Caco-2 (cell line): ENCODE results near the gene TANC2. TPM values are rescaled to one million over a fixed set of nuclear protein-coding genes. Genes with fewer than 3 reads are reported as not detected.

Source experiments
- BruUV-seq: library from RNA; stranded (reverse); fragments of 400-500 nt; replicated peaks from 2 replicates; lab custom pipeline; 2021; lab: Mats Ljungman, UMichigan
- CTCF ChIA-PET: fragments of 300-600 bp; sonication (Branson Sonifier 250); formaldehyde crosslinking; loops from one replicate; lab custom pipeline; 2022; ENCODE audit warnings: antibody characterized with exemption; lab: Charles Lee
- POLR2A ChIA-PET: fragments of 300-600 bp; sonication (Branson Sonifier 250); formaldehyde crosslinking; loops from one replicate; lab custom pipeline; 2022; ENCODE audit warnings: antibody characterized with exemption; lab: Charles Lee
- DNase-seq, 2 experiments: peaks; one replicate each; pipeline versions ENCODE4 v3.0.0 to v3.0.0-alpha.2; 2020 to 2022
- H3K27me3 ChIP-seq: replicated peaks from 2 replicates; pipeline ENCODE4 v1.6.0; 2011; ENCODE audit warnings: low read length; ENCODE audit not compliant: control insufficient read depth, insufficient read depth
- H3K36me3 ChIP-seq: 2 replicates; pipeline ENCODE4 v1.5.1; 2011; ENCODE audit warnings: low read length; ENCODE audit not compliant: control insufficient read depth, insufficient read depth
- H3K4me1 ChIP-seq: fragments of 250-450 bp; sonication (Bioruptor Pico); 2 replicates; pipeline ENCODE4 v1.5.1; 2020; ENCODE audit warnings: mild to moderate bottlenecking
- H3K4me3 ChIP-seq: 2 replicates; pipeline ENCODE4 v1.5.1; 2011; ENCODE audit warnings: low read depth, mild to moderate bottlenecking, control low read depth, low read length
- H3K9me3 ChIP-seq: fragments of 250-450 bp; sonication (Bioruptor Pico); 2 replicates; pipeline ENCODE4 v1.5.1; 2020; ENCODE audit warnings: mild to moderate bottlenecking, moderate library complexity
- H3K27ac Mint-ChIP-seq: one replicate; pipeline ENCODE4 v1.8.0; 2022; ENCODE audit warnings: mixed read lengths; ENCODE audit not compliant: unreplicated experiment
- H3K27me3 Mint-ChIP-seq: one replicate; pipeline ENCODE4 v1.8.0; 2022; ENCODE audit warnings: mixed read lengths; ENCODE audit not compliant: insufficient read depth, unreplicated experiment
- H3K36me3 Mint-ChIP-seq: one replicate; pipeline ENCODE4 v1.8.0; 2022; ENCODE audit warnings: mild to moderate bottlenecking, mixed read lengths; ENCODE audit not compliant: insufficient read depth, unreplicated experiment
- H3K4me1 Mint-ChIP-seq: one replicate; pipeline ENCODE4 v1.8.0; 2022; ENCODE audit warnings: low read depth, mixed read lengths; ENCODE audit not compliant: unreplicated experiment
- H3K4me3 Mint-ChIP-seq: one replicate; pipeline ENCODE4 v1.8.0; 2022; ENCODE audit warnings: mild to moderate bottlenecking, moderate library complexity, mixed read lengths; ENCODE audit not compliant: unreplicated experiment
- H3K9me3 Mint-ChIP-seq: one replicate; pipeline ENCODE4 v1.8.0; 2022; ENCODE audit warnings: mixed read lengths; ENCODE audit not compliant: unreplicated experiment
- CTCF ChIP-seq, 2 experiments: fragments of 200-600 bp in 1 of 2; IDR thresholded peaks; 1 replicate in 1 of 2; 2 replicates in 1 of 2; pipeline versions ENCODE4 v1.5.1 to v1.8.0; 2011 to 2022; ENCODE audit warnings: antibody characterized with exemption in 1 of 2, control low read depth in 1 of 2, inconsistent platforms in 1 of 2, low read depth in 1 of 2, low read length in 1 of 2, mild to moderate bottlenecking in 1 of 2, moderate library complexity in 1 of 2; ENCODE audit not compliant: insufficient read depth in 1 of 2, severe bottlenecking in 1 of 2, unreplicated experiment in 1 of 2
- intact Hi-C: fragments of 100-400 bp; cut with micrococcal nuclease; formaldehyde crosslinking; loops from one replicate; pipeline ENCODE4 v1.10.0; 2022; ENCODE audit not compliant: unreplicated experiment
- total RNA-seq: library from RNA; stranded (reverse); gene quantifications from 2 replicates; pipeline ENCODE4 v1.2.3, GENCODE V29; 2022

The TANC2 gene
- total RNA-seq, 1 experiment from 2014 or later = 1.9 TPM

- H3K27me3 Mint-ChIP-seq = peaks cover 23% of the 10 kb centered on the region
- no peaks in the 10 kb centered on the region for H3K4me1 Mint-ChIP-seq
- Histone ChIP-seq H3K27me3 (no peaks in the 10 kb centered on the region; the same call in 1 of the 2 replicates), H3K9me3 (no peaks in the 10 kb centered on the region), H3K4me3 (no peak overlapping the region), H3K4me1 (no peaks in the 10 kb centered on the region), H3K36me3 (no peaks in the 10 kb centered on the region)
- no peak overlapping the region for H3K27ac Mint-ChIP-seq
- no peak for DNase-seq
- intact Hi-C loops = no loop called here
- H3K36me3 Mint-ChIP-seq = no peaks in the 10 kb centered on the region
- POLR2A ChIA-PET = no interaction called here
- CTCF ChIA-PET = no interaction called here
- no peak for TF ChIP-seq CTCF (IDR thresholded peaks at IDR 0.05; ENCODE audit: insufficient read depth in 1 of 2, low read depth in 1 of 2, low read length in 1 of 2, severe bottlenecking in 1 of 2, unreplicated experiment in 1 of 2)
- BruUV-seq = no TSS peak
- H3K4me3 Mint-ChIP-seq = no peak overlapping the region
- no peaks in the 10 kb centered on the region for H3K9me3 Mint-ChIP-seq
Measured at GRCh38 chr17:62931101-62931500, 34.9 kb upstream of the TANC2 start.

- BruUV-seq = no TSS peak
- Histone ChIP-seq H3K4me1 (no peaks in the 10 kb centered on the region), H3K27me3 (no peaks in the 10 kb centered on the region), H3K36me3 (no peaks in the 10 kb centered on the region), H3K4me3 (no peak overlapping the region), H3K9me3 (no peaks in the 10 kb centered on the region)
- Mint-ChIP-seq H3K4me1 (no peaks in the 10 kb centered on the region), H3K4me3 (no peak overlapping the region), H3K36me3 (no peaks in the 10 kb centered on the region), H3K27me3 (peaks cover 23% of the 10 kb centered on the region), H3K9me3 (no peaks in the 10 kb centered on the region), H3K27ac (no peak overlapping the region)
- TF ChIP-seq CTCF (IDR thresholded peaks at IDR 0.05; ENCODE audit: insufficient read depth in 1 of 2, low read depth in 1 of 2, low read length in 1 of 2, severe bottlenecking in 1 of 2, unreplicated experiment in 1 of 2) = no peak
- ChIA-PET CTCF (no interaction called here), POLR2A (no interaction called here)
- intact Hi-C loops = no loop called here
- no peak for DNase-seq
Measured at GRCh38 chr17:62933501-62934385, 32.3 kb upstream of the TANC2 start.

GRCh38 chr17:62935098-62935497 is 30.9 kb upstream of the TANC2 start:
- Histone ChIP-seq H3K27me3 (no peaks in the 10 kb centered on the region), H3K9me3 (no peaks in the 10 kb centered on the region), H3K4me1 (no peaks in the 10 kb centered on the region), H3K36me3 (no peaks in the 10 kb centered on the region), H3K4me3 (no peak overlapping the region)
- Mint-ChIP-seq H3K9me3 (no peaks in the 10 kb centered on the region), H3K4me1 (no peaks in the 10 kb centered on the region), H3K4me3 (no peak overlapping the region), H3K27me3 (peaks cover 23% of the 10 kb centered on the region), H3K36me3 (no peaks in the 10 kb centered on the region), H3K27ac (no peak overlapping the region)
- no peak for DNase-seq
- POLR2A ChIA-PET = no interaction called here
- intact Hi-C loops = no loop called here
- BruUV-seq = no TSS peak
- TF ChIP-seq CTCF (IDR thresholded peaks at IDR 0.05; ENCODE audit: insufficient read depth in 1 of 2, low read depth in 1 of 2, low read length in 1 of 2, severe bottlenecking in 1 of 2, unreplicated experiment in 1 of 2) = no peak
- CTCF ChIA-PET = no interaction called here
